Endothelial cell of umbilical vein (primary cell): Measurements from ENCODE around the gene OSBPL9.

Experiments used
- EZH2 ChIP-seq: IDR thresholded peaks from 2 replicates; pipeline ENCODE4 v1.6.1; 2012; ENCODE audit warnings: borderline replicate concordance, low read depth, mild to moderate bottlenecking, moderate library complexity, low read length, inconsistent platforms; ENCODE audit not compliant: severe bottlenecking
- FOS ChIP-seq: IDR thresholded peaks from 2 replicates; pipeline ENCODE4 v1.6.1; 2011; ENCODE audit warnings: mild to moderate bottlenecking, low read length, moderate library complexity, borderline replicate concordance; ENCODE audit not compliant: insufficient read depth
- GATA2 ChIP-seq: IDR thresholded peaks from 2 replicates; pipeline ENCODE4 v1.7.0; 2011; ENCODE audit warnings: low read depth, mild to moderate bottlenecking, moderate library complexity, mixed read lengths, low read length; ENCODE audit not compliant: insufficient read length, insufficient read depth
- MYC ChIP-seq: IDR thresholded peaks from one replicate; pipeline ENCODE4 v1.6.1; 2011; ENCODE audit warnings: mild to moderate bottlenecking, low read depth, low read length
- POLR2A ChIP-seq: IDR thresholded peaks from 2 replicates; pipeline ENCODE4 v1.6.1; 2012; ENCODE audit warnings: low read depth, mild to moderate bottlenecking, control low read depth, low read length
- POLR2AphosphoS5 ChIP-seq: IDR thresholded peaks from 2 replicates; pipeline ENCODE4 v1.6.1; 2012; ENCODE audit warnings: low read depth, mild to moderate bottlenecking, control low read depth, low read length, moderate library complexity; ENCODE audit not compliant: insufficient read depth
- TF ChIP-seq, protein P1 (sequence below): IDR thresholded peaks from 2 replicates; pipeline ENCODE4 v1.6.1; 2011; ENCODE audit not compliant: insufficient read depth, insufficient read length
- TF ChIP-seq, protein P2 (sequence below), 2 donors: IDR thresholded peaks; 1 replicate in 1 of 2; 2 replicates in 1 of 2; pipeline ENCODE4 v1.5.1; 2011; ENCODE audit warnings: low read length in 2 of 2, mild to moderate bottlenecking in 2 of 2, moderate library complexity in 2 of 2, control low read depth in 1 of 2, inconsistent platforms in 1 of 2, low read depth in 1 of 2; ENCODE audit not compliant: insufficient read depth in 1 of 2; ENCODE audit errors: extremely low read depth in 1 of 2

DNA sequence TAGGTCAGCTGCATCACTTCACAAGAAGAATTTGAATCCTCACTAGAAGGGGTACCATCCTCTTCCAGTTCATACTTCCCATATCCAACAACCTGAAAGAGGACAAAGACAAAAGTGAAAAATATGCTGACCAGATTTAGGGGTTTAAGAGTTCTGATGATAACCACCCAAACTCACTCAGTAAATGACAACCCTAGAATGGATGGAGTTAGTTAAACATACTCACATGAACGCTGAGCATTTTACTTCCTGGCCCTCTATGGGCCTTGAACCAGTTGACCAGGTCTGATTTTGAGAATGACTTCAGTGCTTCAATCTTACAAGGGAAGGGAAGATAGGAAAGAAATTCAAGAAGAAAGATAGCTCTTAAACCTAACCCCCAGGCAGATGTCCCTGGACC lies 172.4 kb downstream of the OSBPL9 start:
- no peak for TF ChIP-seq POLR2A
- TF ChIP-seq, protein P1, sequence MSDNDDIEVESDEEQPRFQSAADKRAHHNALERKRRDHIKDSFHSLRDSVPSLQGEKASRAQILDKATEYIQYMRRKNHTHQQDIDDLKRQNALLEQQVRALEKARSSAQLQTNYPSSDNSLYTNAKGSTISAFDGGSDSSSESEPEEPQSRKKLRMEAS, result no peak
- TF ChIP-seq MYC, result no peak
- TF ChIP-seq POLR2AphosphoS5, result no peak
- TF ChIP-seq, protein P2, sequence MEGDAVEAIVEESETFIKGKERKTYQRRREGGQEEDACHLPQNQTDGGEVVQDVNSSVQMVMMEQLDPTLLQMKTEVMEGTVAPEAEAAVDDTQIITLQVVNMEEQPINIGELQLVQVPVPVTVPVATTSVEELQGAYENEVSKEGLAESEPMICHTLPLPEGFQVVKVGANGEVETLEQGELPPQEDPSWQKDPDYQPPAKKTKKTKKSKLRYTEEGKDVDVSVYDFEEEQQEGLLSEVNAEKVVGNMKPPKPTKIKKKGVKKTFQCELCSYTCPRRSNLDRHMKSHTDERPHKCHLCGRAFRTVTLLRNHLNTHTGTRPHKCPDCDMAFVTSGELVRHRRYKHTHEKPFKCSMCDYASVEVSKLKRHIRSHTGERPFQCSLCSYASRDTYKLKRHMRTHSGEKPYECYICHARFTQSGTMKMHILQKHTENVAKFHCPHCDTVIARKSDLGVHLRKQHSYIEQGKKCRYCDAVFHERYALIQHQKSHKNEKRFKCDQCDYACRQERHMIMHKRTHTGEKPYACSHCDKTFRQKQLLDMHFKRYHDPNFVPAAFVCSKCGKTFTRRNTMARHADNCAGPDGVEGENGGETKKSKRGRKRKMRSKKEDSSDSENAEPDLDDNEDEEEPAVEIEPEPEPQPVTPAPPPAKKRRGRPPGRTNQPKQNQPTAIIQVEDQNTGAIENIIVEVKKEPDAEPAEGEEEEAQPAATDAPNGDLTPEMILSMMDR (IDR thresholded peaks at IDR 0.05; ENCODE audit: extremely low read depth in 1 of 2, insufficient read depth in 1 of 2, low read depth in 1 of 2, low read length in 2 of 2), result no peak
- no peak for TF ChIP-seq EZH2
- no peak for TF ChIP-seq GATA2
- TF ChIP-seq FOS, result no peak
